D721Med (cell line): Measurements from ENCODE around the gene SPARC.

Experiments
- DNase-seq: peaks from one replicate; pipeline ENCODE4 v3.0.0; 2011; ENCODE audit warnings: low spot score; ENCODE audit not compliant: insufficient read length
- FAIRE-seq: peaks from 2 replicates; lab custom pipeline; 2011; peaks lifted over from hg19 to GRCh38; lab: Jason Lieb, UNC
- CTCF ChIP-seq: IDR thresholded peaks from 2 replicates; pipeline ENCODE4 v1.5.1; 2012; ENCODE audit warnings: mild to moderate bottlenecking, control low read depth; ENCODE audit not compliant: insufficient read depth; ENCODE audit errors: missing control alignments

SPARC gene

GRCh38 chr5:151643388-151643787 lies 43.3 kb downstream of the SPARC start:
- no peak for DNase-seq
- no peak for FAIRE-seq
- TF ChIP-seq CTCF, result no peak

DNA sequence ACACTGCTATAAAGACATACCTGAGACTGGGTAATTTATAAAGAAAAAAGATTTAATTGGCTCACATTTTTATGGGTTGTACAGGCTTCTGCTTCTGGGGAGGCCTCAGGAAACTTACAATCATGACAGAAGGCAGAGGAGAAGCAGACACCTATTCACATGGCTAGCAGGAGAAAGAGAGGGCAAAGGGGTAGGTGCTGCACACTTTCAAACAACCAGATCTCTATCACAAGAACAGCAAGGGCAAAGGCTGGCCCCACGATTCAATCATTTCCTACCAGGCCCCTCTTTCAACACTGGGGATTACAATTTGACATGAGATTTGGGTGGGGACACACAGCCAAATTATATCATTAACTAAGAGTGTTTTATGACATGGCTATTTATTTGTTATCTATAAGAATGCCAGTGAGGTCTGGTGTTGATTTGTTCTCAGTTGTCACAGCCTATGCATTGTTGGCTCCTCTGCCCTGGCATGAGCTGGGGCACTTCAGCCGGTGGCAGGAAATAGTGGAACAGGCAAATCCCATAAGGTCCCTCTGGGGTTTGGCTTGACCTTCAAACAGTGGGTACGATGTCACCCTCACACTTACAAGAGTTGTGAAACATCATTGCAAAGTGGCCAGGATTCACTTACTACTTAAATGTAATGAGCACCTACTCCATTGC lies 44.1 kb downstream of the SPARC start:
- no peak for TF ChIP-seq CTCF
- FAIRE-seq, result no peak
- DNase-seq, result no peak

DNA sequence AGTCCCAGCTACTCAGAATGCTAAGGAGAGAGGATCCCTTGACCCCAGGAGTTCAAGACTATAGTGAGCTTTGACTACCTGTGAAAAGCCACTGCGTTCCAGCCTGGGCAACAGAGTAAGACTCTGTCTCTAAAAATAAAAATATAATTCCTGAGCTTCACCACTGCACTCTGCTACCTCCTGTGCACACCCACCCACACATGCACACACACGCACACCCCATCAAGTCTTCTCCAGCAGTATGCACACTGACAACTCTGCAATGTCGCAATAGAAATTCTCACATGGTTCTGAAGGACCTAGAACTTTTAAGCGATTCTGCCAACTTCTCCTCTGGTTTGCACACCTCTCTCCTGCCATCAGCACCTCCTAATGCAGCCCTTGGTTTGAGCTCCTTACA lies 48.1 kb downstream of the SPARC start:
- FAIRE-seq (no peak), DNase-seq (no peak)
- TF ChIP-seq CTCF, result no peak

- FAIRE-seq, result no peak
- no peak for DNase-seq
- no peak for TF ChIP-seq CTCF
Measured at GRCh38 chr5:151637676-151638075, 49.0 kb downstream of the SPARC start.

DNA sequence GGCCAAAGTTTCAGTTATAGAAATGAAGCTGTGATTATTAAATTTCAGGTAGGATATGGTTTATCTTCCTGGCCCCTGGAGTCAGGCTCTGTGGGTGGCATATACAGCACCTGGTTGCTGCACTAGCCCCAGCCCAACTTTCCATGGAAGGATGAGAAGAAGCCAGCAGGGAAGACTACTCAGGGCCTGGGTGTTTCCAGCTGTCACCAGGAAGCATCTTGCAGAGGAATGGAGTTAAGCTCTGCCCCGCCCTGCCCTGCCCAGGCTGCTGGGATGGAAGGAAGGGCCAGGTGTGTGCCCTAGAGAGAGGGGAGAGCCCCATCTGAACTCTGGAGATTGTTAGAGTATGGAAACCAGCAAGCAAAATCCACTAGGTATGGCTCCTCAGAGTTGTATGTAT lies 52.8 kb downstream of the SPARC start:
- TF ChIP-seq CTCF, result no peak
- DNase-seq (no peak), FAIRE-seq (no peak)

GRCh38 chr5:151632941-151633340 lies 53.8 kb downstream of the SPARC start:
- FAIRE-seq, result no peak
- no peak for TF ChIP-seq CTCF
- DNase-seq, result no peak

- TF ChIP-seq CTCF, result no peak
- no peak for DNase-seq
- no peak for FAIRE-seq
Measured at GRCh38 chr5:151632524-151632923, 54.2 kb downstream of the SPARC start.
